ENCODE measurements around the gene TEK.

Gene TEK

DNA sequence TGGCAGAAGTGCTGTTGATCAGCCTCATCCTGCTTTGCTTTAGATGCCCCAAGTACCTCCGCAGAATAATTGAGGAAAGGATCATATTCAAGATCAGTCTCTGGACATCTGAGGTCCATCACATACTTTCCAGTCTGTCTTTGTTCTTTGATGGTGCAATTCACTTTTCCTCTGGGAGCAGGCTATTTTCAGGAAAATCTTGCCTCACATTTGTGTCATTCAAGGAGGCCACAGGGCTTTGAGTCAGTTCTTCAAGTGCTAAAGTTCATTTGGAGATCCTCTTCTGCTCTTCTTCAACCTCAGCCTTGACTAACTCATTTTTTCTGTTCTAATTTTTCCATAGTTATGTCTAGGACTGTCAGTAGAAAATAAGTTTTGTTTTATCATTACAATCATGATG, 169.3 kb downstream of the TEK start:
- Histone ChIP-seq H3K9me3 (ENCODE audit: low read depth, low read length) (no peaks in the 10 kb centered on the region), H3K36me3 (ENCODE audit: insufficient read depth, low read length) (no peaks in the 10 kb centered on the region), H3K4me3 (no peak overlapping the region), H3K27ac (no peak overlapping the region), H3K9ac (ENCODE audit: insufficient read length) (no peak overlapping the region)
- no peak for DNase-seq (ENCODE audit: low read depth, low spot score)
- no peak for TF ChIP-seq EZH2 (IDR thresholded peaks at IDR 0.05)
- TF ChIP-seq POLR2AphosphoS5 (IDR thresholded peaks at IDR 0.05; ENCODE audit: borderline replicate concordance, low read depth, low read length) = no peak
- no peak for TF ChIP-seq FOXP2 (optimal IDR thresholded peaks at IDR 0.05; ENCODE audit: control extremely low read depth, extremely low read length, insufficient read depth)

DNA sequence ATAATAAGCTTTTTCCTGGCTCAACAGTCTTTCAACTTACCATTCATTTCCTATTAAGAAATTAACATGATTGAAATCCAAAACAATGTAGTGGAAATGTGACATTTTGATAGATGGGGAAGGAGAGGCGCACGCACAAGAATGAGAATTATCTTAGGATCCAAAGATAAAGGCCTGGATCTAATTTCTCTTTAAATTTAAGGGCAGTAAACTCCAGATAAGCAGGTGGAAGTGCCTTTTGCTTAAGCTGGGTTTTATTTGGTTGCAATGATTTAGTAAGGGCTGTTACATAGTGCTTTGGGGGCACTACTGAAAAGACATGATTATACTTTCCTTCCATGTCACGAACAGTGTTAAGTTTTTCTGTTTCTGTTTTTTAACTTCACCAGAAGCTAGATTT, 170.6 kb downstream of the TEK start:
- Histone ChIP-seq H3K9me3 (ENCODE audit: low read depth, low read length) (no peaks in the 10 kb centered on the region), H3K36me3 (ENCODE audit: insufficient read depth, low read length) (no peaks in the 10 kb centered on the region), H3K9ac (ENCODE audit: insufficient read length) (no peak overlapping the region), H3K4me3 (no peak overlapping the region), H3K27ac (no peak overlapping the region)
- DNase-seq (ENCODE audit: low read depth, low spot score) = no peak
- TF ChIP-seq FOXP2 (optimal IDR thresholded peaks at IDR 0.05; ENCODE audit: control extremely low read depth, extremely low read length, insufficient read depth) = no peak
- no peak for TF ChIP-seq EZH2 (IDR thresholded peaks at IDR 0.05)
- TF ChIP-seq POLR2AphosphoS5 (IDR thresholded peaks at IDR 0.05; ENCODE audit: borderline replicate concordance, low read depth, low read length) = no peak
